Upper lobe of right lung (tissue), 1 donor: ENCODE results near the gene PF4V1. TPM values are rescaled to one million over a fixed set of nuclear protein-coding genes. Genes with fewer than 3 reads are reported as not detected.

Experiments used
- ATAC-seq: fragments of 200-7000 bp; cut with Tn5 transposase; one replicate; pipeline ENCODE4 v1.9.1; 2020; ENCODE audit warnings: mild to moderate bottlenecking, moderate library complexity
- DNase-seq: peaks from one replicate; pipeline ENCODE4 v3.0.0-alpha.2; 2020
- H3K27ac ChIP-seq: fragments of 200-600 bp; one replicate; pipeline ENCODE4 v1.8.0; 2022
- H3K27me3 ChIP-seq: fragments of 200-600 bp; one replicate; pipeline ENCODE4 v1.8.0; 2022; ENCODE audit warnings: mild to moderate bottlenecking
- H3K36me3 ChIP-seq: fragments of 200-600 bp; one replicate; pipeline ENCODE4 v1.8.0; 2022
- H3K4me1 ChIP-seq: fragments of 200-600 bp; one replicate; pipeline ENCODE4 v1.8.0; 2022
- H3K4me3 ChIP-seq: fragments of 200-600 bp; one replicate; pipeline ENCODE4 v1.8.0; 2022; ENCODE audit warnings: mild to moderate bottlenecking
- H3K9me3 ChIP-seq: fragments of 200-600 bp; one replicate; pipeline ENCODE4 v1.8.0; 2022
- CTCF ChIP-seq: fragments of 200-600 bp; IDR thresholded peaks from one replicate; pipeline ENCODE4 v1.8.0; 2022; ENCODE audit warnings: antibody characterized with exemption
- intact Hi-C: fragments of 100-400 bp; cut with DNase I; formaldehyde crosslinking; loops from one replicate; pipeline ENCODE4 v1.11.0; 2022
- total RNA-seq: library from RNA; stranded (reverse); fragmentation: NEBNext Ultra II Directional; extraction: Animal tissue kit (Norgen Biotek cat#: 25700); gene quantifications from one replicate; pipeline ENCODE4 v1.2.1, GENCODE V29; 2021
- donor health status: DM: no; HTN: yes; CAD: no; lungs with severe emphysema.

PF4V1 gene
- total RNA-seq, 1 donor from 2014 or later, result not detected

- Histone ChIP-seq H3K36me3 (no peaks in the 10 kb centered on the region), H3K27me3 (no peaks in the 10 kb centered on the region), H3K9me3 (no peaks in the 10 kb centered on the region), H3K27ac (no peak overlapping the region), H3K4me1 (peaks cover 4% of the 10 kb centered on the region), H3K4me3 (no peak overlapping the region)
- DNase-seq (no peak), ATAC-seq (no peak)
- intact Hi-C loops, result no loop called here
- no peak for TF ChIP-seq CTCF
Observed at GRCh38 chr4:73871511-73872310, 18.6 kb downstream of the PF4V1 start.

- no peak overlapping the region for H3K27ac ChIP-seq
Observed at GRCh38 chr4:73872316-73873108, 19.4 kb downstream of the PF4V1 start.

GRCh38 chr4:73874386-73874785 lies 21.3 kb downstream of the PF4V1 start:
- intact Hi-C loops, result no loop called here
- no peak for TF ChIP-seq CTCF
- no peak overlapping the region for H3K27ac ChIP-seq

More at GRCh38 chr4:73872316-73873108, 19.4 kb downstream of the PF4V1 start:
- H3K4me3 ChIP-seq, result no peak overlapping the region
- H3K36me3 ChIP-seq, result no peaks in the 10 kb centered on the region
- no peak for DNase-seq
- peaks cover 4% of the 10 kb centered on the region for H3K4me1 ChIP-seq
- intact Hi-C loops, result no loop called here
- ATAC-seq, result peak; percentile 58
- H3K27me3 ChIP-seq, result no peaks in the 10 kb centered on the region
- H3K9me3 ChIP-seq, result no peaks in the 10 kb centered on the region
- TF ChIP-seq CTCF, result no peak

GRCh38 chr4:73875401-73875800 lies 22.3 kb downstream of the PF4V1 start:
- DNase-seq, result no peak
- Histone ChIP-seq H3K36me3 (no peaks in the 10 kb centered on the region), H3K4me3 (no peak overlapping the region), H3K27ac (no peak overlapping the region), H3K27me3 (no peaks in the 10 kb centered on the region), H3K9me3 (no peaks in the 10 kb centered on the region), H3K4me1 (peaks cover 4% of the 10 kb centered on the region)
- TF ChIP-seq CTCF, result no peak
- ATAC-seq, result no peak
- intact Hi-C loops, result no loop called here

More at GRCh38 chr4:73874386-73874785, 21.3 kb downstream of the PF4V1 start:
- ATAC-seq (no peak), DNase-seq (no peak)
- Histone ChIP-seq H3K4me1 (peaks cover 4% of the 10 kb centered on the region), H3K9me3 (no peaks in the 10 kb centered on the region), H3K4me3 (no peak overlapping the region), H3K36me3 (no peaks in the 10 kb centered on the region), H3K27me3 (no peaks in the 10 kb centered on the region)

- no peaks in the 10 kb centered on the region for H3K4me1 ChIP-seq
- no peak for TF ChIP-seq CTCF
- DNase-seq (no peak), ATAC-seq (no peak)
- no peaks in the 10 kb centered on the region for H3K9me3 ChIP-seq
- H3K4me3 ChIP-seq, result no peak overlapping the region
- H3K27me3 ChIP-seq, result no peaks in the 10 kb centered on the region
- H3K36me3 ChIP-seq, result no peaks in the 10 kb centered on the region
- H3K27ac ChIP-seq, result no peak overlapping the region
- intact Hi-C loops, result no loop called here
Observed at GRCh38 chr4:73883306-73883705, 30.2 kb downstream of the PF4V1 start.
